ENCODE results near the gene KRTAP4-7. TPM values are rescaled to one million over a fixed set of nuclear protein-coding genes. Genes with fewer than 3 reads are reported as not detected.
"Not testable (repeated sequence)": the region's sequence is repeated elsewhere in the genome, so short reads cannot be mapped to it uniquely, and the experiment has no call there.

The KRTAP4-7 gene
- total and polyA plus RNA-seq, 12 donors: not detected

- DNase-seq: no peak
- Histone ChIP-seq H3K36me3 (replicated peaks in 1 of 2) (no peaks in the 10 kb centered on the region), H3K27me3 (no peaks in the 10 kb centered on the region), H3K27ac (no peak overlapping the region), H3K4me3 (no peak overlapping the region), H3K9me3 (replicated peaks in 1 of 3) (no peaks in the 10 kb centered on the region), H3K4me1 (replicated peaks in 1 of 2) (no peaks in the 10 kb centered on the region)
- intact Hi-C loops (cut with DNase I): no loop called here
- TF ChIP-seq CTCF (IDR thresholded peaks at IDR 0.05) (no peak), POLR2A (IDR thresholded peaks at IDR 0.05) (no peak)
- WGBS, 4 donors: 80 to 86% (median 82%) methylated on average over 7 of the region's 7 CpGs
Measured at GRCh38 chr17:41096055-41096454, 12.1 kb downstream of the KRTAP4-7 start.

GRCh38 chr17:41098042-41098441, 14.1 kb downstream of the KRTAP4-7 start, which contains the start of gene KRTAP4-8:
Gene KRTAP4-8 (minus strand): TSS chr17:41098142. CDS start chr17:41098084, 58 bp downstream.
- no peaks in the 10 kb centered on the region for H3K4me1 ChIP-seq (replicated peaks in 1 of 2)
- no peaks in the 10 kb centered on the region for H3K36me3 ChIP-seq (replicated peaks in 1 of 2)
- no peaks in the 10 kb centered on the region for H3K27me3 ChIP-seq
- no peak for DNase-seq
- 43 to 66% (median 51%) methylated on average over 4 of the region's 4 CpGs for WGBS, 4 donors
- no peak within 1 kb of the TSS for H3K27ac ChIP-seq
- H3K9me3 ChIP-seq (replicated peaks in 1 of 3): no peaks in the 10 kb centered on the region
- H3K4me3 ChIP-seq: no peak within 1 kb of the TSS
- intact Hi-C loops (cut with DNase I): no loop called here
- no peak for TF ChIP-seq POLR2A (IDR thresholded peaks at IDR 0.05)
- no peak for TF ChIP-seq CTCF (IDR thresholded peaks at IDR 0.05)

GRCh38 chr17:41098481-41098880, 14.5 kb downstream of the KRTAP4-7 start:
- no peak overlapping the region for H3K4me3 ChIP-seq
- H3K4me1 ChIP-seq (replicated peaks in 1 of 2): no peaks in the 10 kb centered on the region
- no peak for TF ChIP-seq CTCF (IDR thresholded peaks at IDR 0.05)
- TF ChIP-seq POLR2A (IDR thresholded peaks at IDR 0.05): no peak
- DNase-seq: no peak
- WGBS, 4 donors: 63 to 80% (median 76%) methylated on average over 6 of the region's 6 CpGs
- H3K36me3 ChIP-seq (replicated peaks in 1 of 2): no peaks in the 10 kb centered on the region
- no peaks in the 10 kb centered on the region for H3K9me3 ChIP-seq (replicated peaks in 1 of 3)
- intact Hi-C loops (cut with DNase I): no loop called here
- H3K27ac ChIP-seq: no peak overlapping the region
- no peaks in the 10 kb centered on the region for H3K27me3 ChIP-seq

GRCh38 chr17:41099682-41100480, 15.9 kb downstream of the KRTAP4-7 start:
- H3K9me3 ChIP-seq (replicated peaks in 1 of 3); H3K4me1 ChIP-seq (replicated peaks in 1 of 2); H3K27me3 ChIP-seq; H3K36me3 ChIP-seq (replicated peaks in 1 of 2); H3K27ac ChIP-seq; H3K4me3 ChIP-seq; intact Hi-C loops (cut with DNase I); DNase-seq: not testable (repeated sequence)
- 46 to 54% (median 49%) methylated on average over 7 of the region's 7 CpGs for WGBS, 4 donors

Measured in adrenal gland (tissue), 12 donors.